Inflammatory macrophage treated with lipopolysaccharide for 4 hours (primary cell): ENCODE results near the gene MS4A6A.

Experiments used
- DNase-seq: peaks from one replicate; pipeline ENCODE4 v3.0.0-alpha.2; 2020

The MS4A6A gene

GRCh38 chr11:60127311-60127811 is 55.5 kb downstream of the MS4A6A start:
- no peak for DNase-seq

GRCh38 chr11:60125956-60126585 is 56.8 kb downstream of the MS4A6A start:
- no peak for DNase-seq

- DNase-seq, result no peak
Measured at GRCh38 chr11:60124802-60125432, 58.0 kb downstream of the MS4A6A start.
